Midbrain (tissue), 1 donor: ENCODE data around the gene LAYN.

Source experiments
- DNase-seq: peaks from one replicate; lab custom pipeline; 2025; lab: John Stamatoyannopoulos, UW

LAYN gene

DNA sequence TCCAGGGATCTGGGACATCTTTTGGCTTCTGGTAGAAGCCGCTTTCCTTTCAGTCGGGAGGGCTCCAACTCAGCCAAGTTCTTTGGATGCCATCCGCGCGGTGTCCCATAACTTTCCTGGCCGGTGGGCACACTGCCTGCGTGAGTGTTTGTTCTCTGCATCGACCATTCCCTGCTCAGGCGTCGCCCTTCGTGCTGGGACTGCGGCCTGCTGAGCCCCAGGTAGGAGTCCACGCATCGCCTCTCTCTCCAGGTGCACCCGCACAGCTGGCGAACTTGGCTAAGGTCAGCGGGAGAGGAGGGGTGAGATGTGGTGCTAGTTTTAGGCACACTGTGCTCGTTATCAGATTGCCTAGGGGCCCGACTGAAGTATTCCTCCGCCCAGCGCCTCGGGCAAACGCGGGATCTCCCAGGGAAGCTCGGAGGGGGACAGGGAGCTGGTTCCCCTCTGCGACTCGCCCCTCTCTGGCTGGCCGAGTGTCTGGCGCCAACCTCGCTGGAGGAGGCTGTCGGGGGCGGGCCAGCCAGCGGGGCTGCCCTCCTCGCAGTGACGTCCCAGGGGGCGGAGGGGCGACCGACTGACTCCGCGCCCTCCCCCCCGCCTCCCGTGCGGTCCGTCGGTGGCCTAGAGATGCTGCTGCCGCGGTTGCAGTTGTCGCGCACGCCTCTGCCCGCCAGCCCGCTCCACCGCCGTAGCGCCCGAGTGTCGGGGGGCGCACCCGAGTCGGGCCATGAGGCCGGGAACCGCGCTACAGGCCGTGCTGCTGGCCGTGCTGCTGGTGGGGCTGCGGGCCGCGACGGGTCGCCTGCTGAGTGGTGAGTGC lies at the start of gene LAYN:
Gene LAYN, plus strand, starts transcription at position 607 of the 823 bp plus-strand sequence. Its CDS starts 124 bp downstream, at position 731.
- peak; percentile 45 for DNase-seq

DNA sequence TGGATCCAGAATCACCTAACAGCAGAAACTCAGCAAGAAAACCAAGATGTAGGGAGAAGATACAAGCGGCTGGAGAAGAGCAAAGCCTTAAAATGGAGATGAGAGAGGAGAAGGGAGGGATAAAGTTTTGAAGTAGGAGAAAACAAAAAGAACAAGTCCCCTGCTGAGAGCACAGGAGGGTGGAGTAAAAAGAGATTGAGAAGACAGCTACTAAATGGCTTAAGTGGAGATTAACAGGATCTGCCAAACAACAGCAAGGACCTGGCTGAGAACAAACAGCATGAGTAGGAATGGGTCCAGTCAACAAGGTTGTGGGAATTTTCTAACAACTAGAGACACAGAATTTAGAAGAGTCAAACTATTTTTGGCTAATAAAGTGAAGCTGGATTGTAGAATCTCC lies 46.5 kb upstream of the LAYN start:
- DNase-seq = no peak

- DNase-seq = no peak
Measured at GRCh38 chr11:111499483-111499882, 41.0 kb upstream of the LAYN start.

DNA sequence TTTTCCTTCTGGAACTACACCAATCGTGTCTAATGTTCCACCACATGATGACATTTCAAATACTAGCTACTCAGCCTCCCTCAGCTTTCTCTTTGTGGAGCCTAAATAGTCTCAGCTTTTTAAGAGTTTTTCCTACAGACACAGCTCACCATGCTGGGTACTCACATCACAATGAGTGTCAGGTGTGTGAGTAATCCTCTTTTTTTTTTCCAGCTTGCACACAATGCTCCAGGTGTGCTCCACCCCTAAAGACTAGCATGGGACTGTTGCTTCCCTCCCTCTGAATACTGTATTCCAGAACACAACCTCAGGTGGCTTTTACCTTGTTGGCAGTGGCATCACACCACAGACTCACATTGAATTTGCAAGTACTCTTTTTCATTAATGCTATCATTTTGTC lies 40.0 kb upstream of the LAYN start:
- DNase-seq = no peak

DNA sequence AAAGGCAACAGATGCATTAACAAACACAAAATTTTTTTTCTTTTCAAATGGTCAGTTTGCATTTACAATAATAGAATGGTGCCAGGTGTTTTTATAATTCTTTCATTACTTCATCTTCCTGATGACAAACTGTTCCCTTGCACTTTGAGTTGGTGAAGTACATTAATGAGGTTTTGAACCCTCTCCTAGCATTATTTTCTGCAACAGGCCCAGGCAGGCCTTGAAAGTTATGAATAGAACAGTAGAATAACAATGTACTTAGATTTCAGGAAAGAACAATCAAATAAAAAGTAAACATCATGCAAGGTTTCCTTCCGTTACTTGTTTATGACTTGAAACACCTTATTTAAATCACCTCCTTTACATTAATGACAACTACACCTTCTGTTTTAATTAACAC lies 37.9 kb upstream of the LAYN start:
- no peak for DNase-seq

- DNase-seq = no peak
Measured at GRCh38 chr11:111510311-111510710, 30.2 kb upstream of the LAYN start.

- no peak for DNase-seq
Measured at GRCh38 chr11:111512296-111513239, 28.0 kb upstream of the LAYN start, which contains the start of gene BTG4. TSS of gene BTG4 (minus strand) at chr11:111512386. CDS start at chr11:111498776, 13,610 bp downstream.

DNA sequence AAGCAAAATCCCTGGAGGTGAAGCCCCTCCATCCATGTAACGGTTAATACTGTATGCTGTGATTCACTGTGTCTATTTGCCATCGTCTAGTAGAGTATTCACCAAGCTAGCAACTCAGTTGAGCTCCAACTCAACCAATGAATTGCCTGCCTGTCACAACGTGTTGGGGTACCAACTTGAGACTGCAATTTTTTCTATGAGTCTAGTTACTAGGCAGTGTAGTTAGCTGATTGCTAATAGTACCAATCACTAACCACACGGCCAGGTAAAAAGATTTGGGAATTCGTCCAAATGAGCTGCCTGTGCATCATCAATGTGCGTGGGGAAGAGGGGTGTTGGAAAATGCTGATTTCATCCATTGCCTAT lies 27.3 kb upstream of the LAYN start:
- DNase-seq = no peak

- DNase-seq = no peak
Measured at GRCh38 chr11:111514216-111515031, 26.1 kb upstream of the LAYN start, which contains the start of gene HOATZ. TSS of gene HOATZ (plus strand) at chr11:111514778. CDS start at chr11:111514785, 7 bp downstream.

GRCh38 chr11:111515591-111515990 lies 24.9 kb upstream of the LAYN start:
- no peak for DNase-seq

- DNase-seq = no peak
Measured at GRCh38 chr11:111518668-111519067, 21.9 kb upstream of the LAYN start.

GRCh38 chr11:111520560-111520959 lies 20.0 kb upstream of the LAYN start:
- no peak for DNase-seq

GRCh38 chr11:111521135-111521534 lies 19.4 kb upstream of the LAYN start:
- no peak for DNase-seq

GRCh38 chr11:111522426-111522825 lies 18.1 kb upstream of the LAYN start:
- DNase-seq = no peak

GRCh38 chr11:111523343-111523742 lies 17.2 kb upstream of the LAYN start:
- DNase-seq = no peak

- DNase-seq = no peak
Measured at GRCh38 chr11:111524056-111524455, 16.5 kb upstream of the LAYN start.

- DNase-seq = no peak
Measured at GRCh38 chr11:111525456-111525855, 15.1 kb upstream of the LAYN start.

GRCh38 chr11:111526501-111526900 lies 14.0 kb upstream of the LAYN start:
- no peak for DNase-seq

GRCh38 chr11:111527279-111527678 lies 13.2 kb upstream of the LAYN start:
- no peak for DNase-seq

DNA sequence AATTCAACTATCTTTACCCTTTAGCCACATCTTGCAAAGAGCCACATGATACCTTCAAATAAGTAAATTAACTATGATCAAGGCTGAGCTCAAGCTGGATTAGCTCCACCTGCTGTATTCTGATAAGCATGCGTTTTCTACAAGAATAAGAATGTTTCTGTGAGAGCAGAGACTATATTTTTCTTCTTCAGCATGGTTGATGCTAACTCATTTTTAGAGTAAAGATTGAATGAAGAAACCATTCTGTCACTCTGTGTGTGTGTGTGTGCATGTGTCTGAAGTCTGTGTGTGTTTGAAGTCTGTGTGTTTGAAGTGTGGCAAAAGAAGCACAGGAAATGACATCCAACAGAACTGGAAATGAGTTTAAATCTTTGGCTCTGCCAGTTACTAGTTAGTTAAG lies 12.0 kb upstream of the LAYN start:
- no peak for DNase-seq

- DNase-seq = no peak
Measured at GRCh38 chr11:111530091-111530490, 10.4 kb upstream of the LAYN start.

- peak; percentile 33 for DNase-seq
Measured at GRCh38 chr11:111531136-111531535, 9.4 kb upstream of the LAYN start.
